GM13977 (cell line): ENCODE results near the gene MKKS.

Experiments
- DNase-seq: peaks from one replicate; pipeline ENCODE4 v3.0.0; 2012; ENCODE audit warnings: low spot score
- in situ Hi-C: fragments of 300-500 bp; cut with MboI; formaldehyde crosslinking; loops from one replicate; pipeline ENCODE4 v1.12.0; 2022; ENCODE audit warnings: low sequenced_read_pairs, low pct_unique_long_range_greater_than_20kb, mixed read lengths, inconsistent platforms; ENCODE audit not compliant: unreplicated experiment
- TF ChIP-seq, protein P1 (sequence below): IDR thresholded peaks from 2 replicates; pipeline ENCODE4 v1.5.1; 2012; ENCODE audit warnings: mild to moderate bottlenecking, control low read depth; ENCODE audit not compliant: insufficient read depth; ENCODE audit errors: extremely low read depth, missing control alignments

MKKS gene

DNA sequence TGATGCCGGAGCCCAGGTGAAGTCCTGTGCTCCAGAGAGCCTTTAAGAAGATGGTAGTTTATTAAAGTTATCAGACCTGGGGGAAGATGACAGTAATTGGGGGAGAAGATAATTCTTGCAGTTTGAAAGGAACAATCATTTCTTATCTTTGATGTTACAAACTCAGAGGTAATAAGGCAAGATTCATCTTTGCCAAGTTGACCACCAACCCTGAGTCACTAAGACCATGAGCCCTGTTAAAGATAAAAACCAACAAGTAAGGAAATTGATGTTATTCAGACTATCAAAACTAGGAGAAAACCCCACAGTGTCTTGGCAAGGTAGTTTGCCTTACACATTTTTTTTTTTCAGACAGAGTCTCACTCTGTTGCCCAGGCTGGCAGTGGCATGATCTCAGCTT, 73.1 kb downstream of the MKKS start:
- in situ Hi-C loops: no loop called here
- DNase-seq: no peak
- TF ChIP-seq, protein P1, sequence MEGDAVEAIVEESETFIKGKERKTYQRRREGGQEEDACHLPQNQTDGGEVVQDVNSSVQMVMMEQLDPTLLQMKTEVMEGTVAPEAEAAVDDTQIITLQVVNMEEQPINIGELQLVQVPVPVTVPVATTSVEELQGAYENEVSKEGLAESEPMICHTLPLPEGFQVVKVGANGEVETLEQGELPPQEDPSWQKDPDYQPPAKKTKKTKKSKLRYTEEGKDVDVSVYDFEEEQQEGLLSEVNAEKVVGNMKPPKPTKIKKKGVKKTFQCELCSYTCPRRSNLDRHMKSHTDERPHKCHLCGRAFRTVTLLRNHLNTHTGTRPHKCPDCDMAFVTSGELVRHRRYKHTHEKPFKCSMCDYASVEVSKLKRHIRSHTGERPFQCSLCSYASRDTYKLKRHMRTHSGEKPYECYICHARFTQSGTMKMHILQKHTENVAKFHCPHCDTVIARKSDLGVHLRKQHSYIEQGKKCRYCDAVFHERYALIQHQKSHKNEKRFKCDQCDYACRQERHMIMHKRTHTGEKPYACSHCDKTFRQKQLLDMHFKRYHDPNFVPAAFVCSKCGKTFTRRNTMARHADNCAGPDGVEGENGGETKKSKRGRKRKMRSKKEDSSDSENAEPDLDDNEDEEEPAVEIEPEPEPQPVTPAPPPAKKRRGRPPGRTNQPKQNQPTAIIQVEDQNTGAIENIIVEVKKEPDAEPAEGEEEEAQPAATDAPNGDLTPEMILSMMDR: no peak

DNA sequence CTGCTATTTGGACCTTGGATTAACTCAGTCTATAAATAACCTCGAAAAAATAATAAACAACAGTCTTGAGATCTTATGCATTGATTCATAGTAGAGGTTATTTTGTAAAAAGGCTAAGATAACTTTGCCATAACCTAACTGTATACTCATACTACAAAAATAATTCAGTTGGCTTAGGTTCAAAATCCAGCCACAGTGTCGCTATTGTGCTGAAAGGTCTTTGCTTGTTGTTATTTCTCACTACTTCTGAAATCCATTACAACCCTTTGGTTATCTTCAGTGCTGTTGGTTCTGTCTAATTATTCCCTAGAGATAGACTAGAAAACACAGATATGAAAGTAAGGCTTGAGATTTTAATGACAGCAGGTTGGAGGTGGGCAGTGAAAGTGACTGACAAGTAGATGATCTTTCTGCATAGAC, 74.4 kb downstream of the MKKS start:
- TF ChIP-seq, protein P1: no peak
- in situ Hi-C loops: no loop called here
- DNase-seq: no peak

DNA sequence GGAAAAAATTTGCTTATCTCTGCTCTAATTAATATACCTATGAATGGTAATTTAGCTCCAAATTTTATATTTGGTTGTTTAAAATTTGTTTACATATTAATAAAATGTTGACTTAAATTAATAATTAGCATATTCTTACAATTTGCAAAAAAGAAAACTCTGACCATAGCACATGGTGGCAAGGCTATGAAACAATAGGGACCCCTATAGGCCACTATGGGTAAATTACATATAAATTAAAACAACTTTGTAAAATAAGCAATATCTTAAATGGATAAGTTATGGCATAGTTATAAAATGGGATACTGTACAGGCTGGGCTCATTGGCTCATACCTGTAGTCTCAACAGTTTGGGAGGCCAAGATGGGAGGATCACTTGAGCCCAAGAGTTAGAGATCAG, 76.0 kb downstream of the MKKS start:
- no peak for DNase-seq
- in situ Hi-C loops: no loop called here
- TF ChIP-seq, protein P1: no peak

DNA sequence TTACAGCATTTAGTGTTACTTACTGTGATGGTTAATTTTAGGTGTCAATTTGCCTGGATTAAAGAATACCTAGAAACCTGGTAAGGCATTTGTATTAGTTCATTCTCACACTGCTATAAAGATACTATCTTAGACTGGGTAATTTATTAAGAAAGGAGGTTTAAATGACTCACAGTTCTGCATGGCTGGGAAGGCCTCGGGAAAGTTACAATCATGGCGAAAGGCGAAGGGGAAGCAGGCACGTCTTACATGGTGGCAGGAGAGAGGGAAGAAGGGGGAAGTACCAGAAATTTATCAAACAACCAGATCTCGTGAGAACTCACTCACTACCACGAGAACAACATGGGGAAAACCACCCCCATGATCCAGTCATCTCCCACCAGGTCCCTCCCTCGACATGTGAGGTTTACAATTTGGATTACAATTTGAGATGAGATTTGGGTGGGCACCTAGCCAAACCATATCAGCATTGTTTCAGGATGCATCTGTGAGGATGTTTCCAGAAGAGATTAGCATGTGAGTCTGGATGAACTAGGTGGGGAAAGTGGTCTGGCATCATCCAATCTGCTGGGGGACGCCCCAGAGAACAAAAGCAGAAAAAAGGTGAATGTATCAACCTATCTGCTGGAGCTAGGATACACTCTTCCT, 76.8 kb downstream of the MKKS start:
- in situ Hi-C loops: no loop called here
- TF ChIP-seq, protein P1: no peak
- no peak for DNase-seq

DNA sequence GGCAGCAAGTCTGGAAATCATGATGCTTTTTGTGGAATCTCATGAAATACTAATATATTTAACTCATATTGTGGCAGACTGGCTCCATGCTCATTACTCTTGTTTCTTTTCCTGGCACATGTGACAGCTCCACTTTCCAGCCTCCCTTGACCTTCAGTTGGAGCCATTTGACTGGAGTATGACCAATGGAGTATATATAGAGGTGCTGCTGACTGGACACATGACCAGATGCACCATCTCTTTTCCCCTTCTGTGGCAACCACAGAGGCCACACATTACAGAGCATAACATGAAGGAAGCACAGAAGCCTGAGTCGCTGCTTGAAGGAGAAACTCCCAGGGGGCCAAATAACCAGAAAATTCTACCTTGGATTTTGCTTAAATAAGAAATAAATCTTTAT, 77.4 kb downstream of the MKKS start:
- TF ChIP-seq, protein P1: no peak
- in situ Hi-C loops: no loop called here
- DNase-seq: no peak

DNA sequence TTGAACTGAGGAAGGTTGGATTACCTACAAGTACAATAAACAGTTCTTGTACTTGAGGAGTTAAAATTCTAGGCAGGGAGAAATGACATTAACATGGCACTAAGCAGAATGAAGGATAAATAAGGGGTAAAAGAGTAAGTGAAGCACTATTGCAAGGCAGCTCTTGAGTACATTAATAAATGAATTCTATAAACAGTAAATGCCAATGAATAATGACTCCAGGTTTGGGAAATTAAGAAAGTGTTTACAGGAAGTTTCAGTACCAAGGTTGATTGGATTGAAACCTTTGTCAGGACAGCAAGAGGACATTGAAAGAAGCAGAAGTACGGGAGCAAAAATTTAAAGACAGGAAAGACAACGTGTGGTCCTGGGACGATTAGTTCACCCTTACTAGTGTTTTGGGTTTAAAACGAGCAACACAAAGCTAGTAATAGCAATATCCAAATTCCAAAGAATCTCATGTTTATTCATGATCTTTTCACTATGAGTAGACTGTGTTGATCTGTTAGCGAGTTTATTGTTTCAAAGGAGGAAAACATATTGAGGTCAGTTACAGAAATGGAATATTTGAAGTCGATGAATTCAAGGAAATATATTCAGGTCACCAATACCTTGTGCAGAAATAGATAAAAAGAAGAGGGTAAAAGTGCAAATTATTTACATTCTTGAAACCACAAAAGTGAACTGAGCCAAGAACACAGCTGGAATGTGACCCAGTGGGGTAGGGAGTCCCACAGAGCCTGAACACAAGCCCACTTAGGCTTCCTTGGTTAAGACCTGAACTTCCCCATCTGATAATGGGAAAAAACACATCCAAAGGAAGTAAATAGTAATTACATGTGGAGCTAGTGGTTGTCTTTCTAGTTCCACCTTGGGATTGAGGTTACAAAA, 80.8 kb downstream of the MKKS start:
- TF ChIP-seq, protein P1: no peak
- DNase-seq: no peak
- in situ Hi-C loops: no loop called here
